Lower leg skin (tissue), 4 donors: ENCODE data around the gene ST6GAL1. TPM values are rescaled to one million over a fixed set of nuclear protein-coding genes. Genes with fewer than 3 reads are reported as not detected.

ENCODE experiments used
- DNase-seq, 2 donors: peaks; one replicate each; pipeline ENCODE4 v3.0.0-alpha.2; 2019; ENCODE audit warnings: low spot score in 2 of 2
- H3K4me3 ChIP-seq: fragments of 200-600 bp; sonication (generic); 2 replicates; pipeline ENCODE4 v1.5.1; 2017; ENCODE audit warnings: mild to moderate bottlenecking, low read depth; ENCODE audit not compliant: poor library complexity, severe bottlenecking
- POLR2A ChIP-seq, 2 donors: fragments of 450-650 bp; IDR thresholded peaks; one replicate each; pipeline ENCODE4 v1.6.1; 2016 to 2017; ENCODE audit warnings: antibody characterized with exemption in 2 of 2, mild to moderate bottlenecking in 1 of 2, moderate library complexity in 1 of 2
- WGBS, 2 donors: methylation state at CpG; one replicate each; pipeline ENCODE4 v1.1.5; 2018; 5-methylcytosine and 5-hydroxymethylcytosine counted together
- intact Hi-C: fragments of 100-400 bp; cut with DNase I; formaldehyde crosslinking; loops from one replicate; pipeline ENCODE4 v1.15.0; 2023; ENCODE audit warnings: low total_unique reads
- total RNA-seq, 4 donors: library from RNA; depleted of rRNA; stranded (reverse); fragments of >200 nt; gene quantifications; one replicate each; pipeline ENCODE4 v1.1.0, GENCODE V29; 2016
- TF ChIP-seq, protein P1 (sequence below), 3 donors: fragments of 450-650 bp; IDR thresholded peaks; one replicate each; pipeline ENCODE4 v1.5.1; 2016; ENCODE audit warnings: antibody characterized with exemption in 3 of 3, mild to moderate bottlenecking in 3 of 3, moderate library complexity in 2 of 3

The ST6GAL1 gene
- total RNA-seq, 4 donors from 2014 or later: 12.8 to 44.5 (median 25.2) TPM

GRCh38 chr3:187102073-187102634 is 171.8 kb downstream of the ST6GAL1 start:
- intact Hi-C loops: no loop called here
- no peak for TF ChIP-seq POLR2A (IDR thresholded peaks at IDR 0.05)
- TF ChIP-seq, protein P1, sequence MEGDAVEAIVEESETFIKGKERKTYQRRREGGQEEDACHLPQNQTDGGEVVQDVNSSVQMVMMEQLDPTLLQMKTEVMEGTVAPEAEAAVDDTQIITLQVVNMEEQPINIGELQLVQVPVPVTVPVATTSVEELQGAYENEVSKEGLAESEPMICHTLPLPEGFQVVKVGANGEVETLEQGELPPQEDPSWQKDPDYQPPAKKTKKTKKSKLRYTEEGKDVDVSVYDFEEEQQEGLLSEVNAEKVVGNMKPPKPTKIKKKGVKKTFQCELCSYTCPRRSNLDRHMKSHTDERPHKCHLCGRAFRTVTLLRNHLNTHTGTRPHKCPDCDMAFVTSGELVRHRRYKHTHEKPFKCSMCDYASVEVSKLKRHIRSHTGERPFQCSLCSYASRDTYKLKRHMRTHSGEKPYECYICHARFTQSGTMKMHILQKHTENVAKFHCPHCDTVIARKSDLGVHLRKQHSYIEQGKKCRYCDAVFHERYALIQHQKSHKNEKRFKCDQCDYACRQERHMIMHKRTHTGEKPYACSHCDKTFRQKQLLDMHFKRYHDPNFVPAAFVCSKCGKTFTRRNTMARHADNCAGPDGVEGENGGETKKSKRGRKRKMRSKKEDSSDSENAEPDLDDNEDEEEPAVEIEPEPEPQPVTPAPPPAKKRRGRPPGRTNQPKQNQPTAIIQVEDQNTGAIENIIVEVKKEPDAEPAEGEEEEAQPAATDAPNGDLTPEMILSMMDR (IDR thresholded peaks at IDR 0.05): no peak
- H3K4me3 ChIP-seq: no peak overlapping the region
- no peak for DNase-seq
- WGBS, 2 donors: 100% methylated on average over 1 of the region's 1 CpG

GRCh38 chr3:187103251-187103650 is 172.9 kb downstream of the ST6GAL1 start:
- intact Hi-C loops: no loop called here
- 89 to 90% methylated on average over 5 of the region's 5 CpGs for WGBS, 2 donors
- TF ChIP-seq POLR2A (IDR thresholded peaks at IDR 0.05): no peak
- TF ChIP-seq, protein P1 (IDR thresholded peaks at IDR 0.05): no peak
- H3K4me3 ChIP-seq: no peak overlapping the region
- no peak for DNase-seq

DNA sequence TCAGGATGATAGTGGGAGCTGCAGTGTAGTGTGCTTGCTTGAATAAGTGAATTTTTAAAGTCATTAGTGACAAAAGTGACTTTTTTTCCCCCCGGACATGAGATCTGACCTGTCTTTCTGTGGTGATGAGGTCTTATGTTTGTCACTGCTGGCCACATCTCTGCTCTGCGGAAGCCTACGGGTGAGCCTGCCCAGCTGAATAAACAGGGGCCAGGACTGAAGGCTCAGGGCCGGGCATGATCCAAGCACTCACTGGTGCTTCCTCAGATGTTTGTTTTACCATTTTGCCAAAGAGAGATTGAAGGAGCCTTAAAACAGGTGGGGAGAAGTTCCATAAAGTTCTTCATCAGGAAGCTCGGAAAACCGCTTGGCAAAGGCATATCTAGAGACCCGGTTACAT is 174.0 kb downstream of the ST6GAL1 start:
- DNase-seq: no peak
- no peak for TF ChIP-seq POLR2A (IDR thresholded peaks at IDR 0.05)
- TF ChIP-seq, protein P1 (IDR thresholded peaks at IDR 0.05): no peak
- 94 to 95% methylated on average over 7 of the region's 7 CpGs for WGBS, 2 donors
- intact Hi-C loops: no loop called here
- H3K4me3 ChIP-seq: no peak overlapping the region

- no peak for DNase-seq
- intact Hi-C loops: no loop called here
- TF ChIP-seq, protein P1 (IDR thresholded peaks at IDR 0.05): no peak
- TF ChIP-seq POLR2A (IDR thresholded peaks at IDR 0.05): no peak
- no peak overlapping the region for H3K4me3 ChIP-seq
- WGBS, 2 donors: 67 to 89% methylated on average over 7 of the region's 7 CpGs
Observed at GRCh38 chr3:187104933-187105332, 174.6 kb downstream of the ST6GAL1 start.

DNA sequence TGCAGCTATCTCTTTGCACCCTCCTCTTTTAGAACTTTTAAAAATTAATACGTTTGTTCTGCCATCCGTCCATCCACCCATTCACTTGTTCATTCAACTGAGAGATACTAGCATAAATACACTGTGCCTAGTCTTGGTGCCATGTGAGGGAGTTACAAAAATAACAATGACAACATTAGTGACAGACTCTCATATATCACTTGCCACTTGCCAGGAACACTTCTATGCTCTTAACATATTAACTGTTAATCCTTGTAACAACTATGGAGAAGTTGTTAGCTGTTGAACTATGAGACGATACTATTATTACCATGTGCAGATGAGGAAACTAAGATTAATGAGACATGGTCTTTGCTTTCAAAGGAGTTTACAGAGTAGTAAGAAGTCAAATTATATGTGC is 175.4 kb downstream of the ST6GAL1 start:
- no peak for TF ChIP-seq POLR2A (IDR thresholded peaks at IDR 0.05)
- TF ChIP-seq, protein P1 (IDR thresholded peaks at IDR 0.05): no peak
- intact Hi-C loops: no loop called here
- 89 to 92% methylated on average over 3 of the region's 3 CpGs for WGBS, 2 donors
- no peak for DNase-seq
- no peak overlapping the region for H3K4me3 ChIP-seq

DNA sequence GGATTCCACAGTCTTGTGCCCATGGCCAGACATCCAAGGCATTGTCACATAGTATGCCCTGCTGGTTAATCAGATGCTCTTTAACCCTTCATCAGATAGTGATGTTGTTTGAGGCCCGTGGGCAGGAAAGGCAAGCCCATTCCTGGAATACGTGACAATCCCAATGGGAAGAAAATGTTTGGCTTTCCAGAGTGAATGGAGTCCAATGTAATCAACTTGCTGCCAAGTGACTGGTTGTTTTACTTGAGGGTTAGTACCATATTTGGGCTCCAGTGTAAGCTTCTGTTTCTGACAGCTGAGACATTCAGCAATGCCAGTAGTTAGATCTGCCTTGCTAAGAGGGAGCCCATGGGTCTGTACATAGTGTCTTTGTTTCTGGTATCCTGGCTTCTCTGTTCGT is 177.7 kb downstream of the ST6GAL1 start:
- TF ChIP-seq, protein P1 (IDR thresholded peaks at IDR 0.05): no peak
- no peak for TF ChIP-seq POLR2A (IDR thresholded peaks at IDR 0.05)
- no peak for DNase-seq
- 65 to 68% methylated on average over 3 of the region's 3 CpGs for WGBS, 2 donors
- H3K4me3 ChIP-seq: no peak overlapping the region
- intact Hi-C loops: no loop called here
